Right atrium auricular region (tissue), 2 donors: Measurements from ENCODE around the gene SUSD6. TPM values are rescaled to one million over a fixed set of nuclear protein-coding genes. Genes with fewer than 3 reads are reported as not detected.
A peak's percentile ranks its signal among the peaks of the same experiment; 100 is the strongest.
"Not testable (repeated sequence)": the region's sequence is repeated elsewhere in the genome, so short reads cannot be mapped to it uniquely, and the experiment has no call there.

Source experiments
- DNase-seq: peaks from one replicate; pipeline ENCODE4 v3.0.0-alpha.2; 2019; ENCODE audit warnings: low spot score
- H3K27ac ChIP-seq, 2 donors: fragments of 200-600 bp; sonication (generic); 1 replicate in 1 of 2; 2 replicates in 1 of 2; pipeline ENCODE4 v1.5.1; 2016 to 2019
- H3K27me3 ChIP-seq, 2 donors: fragments of 200-600 bp; sonication (generic); one replicate each; pipeline versions ENCODE4 v1.5.1 to v1.6.0; 2017 to 2019
- H3K36me3 ChIP-seq: fragments of 200-600 bp; sonication (generic); one replicate; pipeline ENCODE4 v1.5.1; 2016
- H3K4me1 ChIP-seq, 2 donors: fragments of 200-600 bp; sonication (generic); one replicate each; pipeline versions ENCODE4 v1.5.1 to v1.6.0; 2017 to 2019
- H3K4me3 ChIP-seq, 2 donors: fragments of 200-600 bp; sonication (generic); 1 replicate in 1 of 2; 2 replicates in 1 of 2; pipeline ENCODE4 v1.5.1; 2017 to 2019; ENCODE audit warnings: mild to moderate bottlenecking in 1 of 2, moderate library complexity in 1 of 2
- H3K9me3 ChIP-seq, 2 donors: fragments of 200-600 bp; sonication (generic); one replicate each; pipeline ENCODE4 v1.5.1; 2019
- total RNA-seq, 2 donors: library from RNA; depleted of rRNA; stranded (reverse); fragments of >200 nt; gene quantifications; one replicate each; pipeline ENCODE4 v1.1.0, GENCODE V29; 2016
- TF ChIP-seq, protein P1 (sequence below), 2 donors: fragments of 200-600 bp; sonication (generic); IDR thresholded peaks; one replicate each; pipeline ENCODE4 v1.5.1; 2019; ENCODE audit warnings: antibody characterized with exemption in 2 of 2

SUSD6 gene
- total RNA-seq, 2 donors from 2014 or later, result 19.2 to 24.7 TPM

DNA sequence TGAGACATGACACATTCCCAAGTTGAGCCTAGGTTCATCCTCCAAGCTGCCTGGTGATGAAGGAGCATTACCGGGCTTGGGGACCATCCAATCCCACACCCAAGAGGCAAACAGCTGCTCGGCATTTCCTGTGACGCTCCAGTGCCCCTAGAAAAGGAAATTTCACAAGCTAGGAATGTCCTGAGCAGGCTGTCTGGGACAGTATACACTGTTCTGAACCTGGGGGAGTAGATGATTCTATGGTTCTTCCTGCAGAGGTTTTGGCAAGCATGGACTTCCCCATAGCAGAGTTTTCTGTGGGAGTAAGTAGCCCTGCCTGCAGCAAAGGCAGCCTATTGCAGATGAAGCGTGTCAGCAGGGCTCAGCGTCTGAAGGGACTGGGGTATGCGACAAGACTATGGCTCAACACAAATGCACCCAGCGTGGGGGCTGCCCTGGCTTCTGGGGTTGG is 108.1 kb downstream of the SUSD6 start:
- no peaks in the 10 kb centered on the region for H3K9me3 ChIP-seq
- H3K4me1 ChIP-seq, result peaks cover 0 to 46% of the 10 kb centered on the region in 2 donors
- H3K36me3 ChIP-seq, result no peaks in the 10 kb centered on the region
- H3K27ac ChIP-seq, result peak overlapping the region; percentile 47 to 53
- no peak overlapping the region for H3K4me3 ChIP-seq
- H3K27me3 ChIP-seq, result no peaks in the 10 kb centered on the region
- TF ChIP-seq, protein P1, sequence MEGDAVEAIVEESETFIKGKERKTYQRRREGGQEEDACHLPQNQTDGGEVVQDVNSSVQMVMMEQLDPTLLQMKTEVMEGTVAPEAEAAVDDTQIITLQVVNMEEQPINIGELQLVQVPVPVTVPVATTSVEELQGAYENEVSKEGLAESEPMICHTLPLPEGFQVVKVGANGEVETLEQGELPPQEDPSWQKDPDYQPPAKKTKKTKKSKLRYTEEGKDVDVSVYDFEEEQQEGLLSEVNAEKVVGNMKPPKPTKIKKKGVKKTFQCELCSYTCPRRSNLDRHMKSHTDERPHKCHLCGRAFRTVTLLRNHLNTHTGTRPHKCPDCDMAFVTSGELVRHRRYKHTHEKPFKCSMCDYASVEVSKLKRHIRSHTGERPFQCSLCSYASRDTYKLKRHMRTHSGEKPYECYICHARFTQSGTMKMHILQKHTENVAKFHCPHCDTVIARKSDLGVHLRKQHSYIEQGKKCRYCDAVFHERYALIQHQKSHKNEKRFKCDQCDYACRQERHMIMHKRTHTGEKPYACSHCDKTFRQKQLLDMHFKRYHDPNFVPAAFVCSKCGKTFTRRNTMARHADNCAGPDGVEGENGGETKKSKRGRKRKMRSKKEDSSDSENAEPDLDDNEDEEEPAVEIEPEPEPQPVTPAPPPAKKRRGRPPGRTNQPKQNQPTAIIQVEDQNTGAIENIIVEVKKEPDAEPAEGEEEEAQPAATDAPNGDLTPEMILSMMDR (IDR thresholded peaks at IDR 0.05), result no peak
- peak; percentile 86 for DNase-seq

DNA sequence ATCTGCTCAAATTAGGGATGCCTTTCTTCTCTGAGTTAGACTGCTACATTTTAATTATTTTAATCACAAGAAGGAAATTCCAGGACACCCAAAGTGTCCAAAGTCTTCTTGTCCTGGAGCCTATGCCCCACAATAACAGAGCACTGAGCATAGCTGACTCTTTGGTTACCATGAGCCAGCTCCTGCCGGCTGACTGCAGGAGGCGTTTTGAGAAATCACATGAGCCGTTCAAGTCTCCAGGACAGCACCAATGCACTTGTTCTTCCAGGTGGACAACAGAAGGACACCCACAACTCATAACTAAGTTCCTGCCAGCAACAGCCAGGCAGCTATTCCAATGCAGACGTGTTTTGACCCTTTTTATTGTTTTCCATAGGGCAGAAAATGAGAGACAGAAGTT is 109.5 kb downstream of the SUSD6 start:
- H3K27ac ChIP-seq, result no peak overlapping the region
- no peaks in the 10 kb centered on the region for H3K27me3 ChIP-seq
- no peak for DNase-seq
- no peak overlapping the region for H3K4me3 ChIP-seq
- no peaks in the 10 kb centered on the region for H3K36me3 ChIP-seq
- H3K9me3 ChIP-seq, result no peaks in the 10 kb centered on the region
- peaks cover 0 to 38% of the 10 kb centered on the region in 2 donors for H3K4me1 ChIP-seq
- TF ChIP-seq, protein P1 (IDR thresholded peaks at IDR 0.05), result no peak

DNA sequence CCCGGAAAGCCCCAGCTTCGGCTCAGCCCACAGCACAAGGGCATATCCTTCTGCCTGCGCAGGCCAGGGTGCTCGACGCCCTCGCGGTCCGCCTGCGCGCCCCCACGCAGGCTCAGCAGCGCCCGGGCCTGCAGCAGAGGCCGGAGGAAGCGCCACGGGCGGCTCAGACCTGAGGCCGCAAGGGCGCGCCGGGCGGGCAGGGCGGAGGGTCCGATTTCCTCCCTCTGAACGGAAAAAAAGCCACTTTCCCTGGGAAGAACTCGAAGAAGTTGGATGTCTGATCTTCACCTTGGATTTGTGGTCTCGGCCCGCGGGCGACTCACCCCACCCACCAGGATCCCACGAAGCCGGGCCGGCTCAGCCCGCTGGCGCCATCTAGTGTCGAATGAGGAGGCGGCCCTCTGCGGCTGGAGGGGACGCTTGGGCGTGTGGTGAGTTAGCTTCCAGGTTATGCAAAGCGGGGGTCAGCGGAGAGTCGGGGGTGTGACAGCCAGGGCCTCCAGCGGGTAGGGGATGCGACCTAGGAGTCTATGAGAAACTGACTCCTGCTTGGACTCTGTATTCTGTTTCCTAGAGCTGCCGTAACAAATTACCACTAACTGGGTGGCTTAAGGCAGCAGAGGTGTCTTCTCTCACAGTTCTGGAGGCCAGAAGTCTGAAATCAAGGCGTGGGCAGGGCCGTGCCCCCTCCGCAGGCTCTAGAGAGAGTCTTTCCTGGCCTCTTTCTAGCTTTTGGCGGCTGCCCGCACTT is 115.5 kb downstream of the SUSD6 start:
- Histone ChIP-seq H3K4me1 (peaks cover 0 to 14% of the 10 kb centered on the region in 2 donors), H3K9me3 (no peaks in the 10 kb centered on the region), H3K27me3 (no peaks in the 10 kb centered on the region), H3K36me3 (no peaks in the 10 kb centered on the region), H3K27ac (peak overlapping the region; percentile 31 to 69), H3K4me3 (peak overlapping the region; percentile 14 to 48)
- TF ChIP-seq, protein P1 (IDR thresholded peaks at IDR 0.05), result peak; percentile 93 to 99
- peak; percentile 88 for DNase-seq

DNA sequence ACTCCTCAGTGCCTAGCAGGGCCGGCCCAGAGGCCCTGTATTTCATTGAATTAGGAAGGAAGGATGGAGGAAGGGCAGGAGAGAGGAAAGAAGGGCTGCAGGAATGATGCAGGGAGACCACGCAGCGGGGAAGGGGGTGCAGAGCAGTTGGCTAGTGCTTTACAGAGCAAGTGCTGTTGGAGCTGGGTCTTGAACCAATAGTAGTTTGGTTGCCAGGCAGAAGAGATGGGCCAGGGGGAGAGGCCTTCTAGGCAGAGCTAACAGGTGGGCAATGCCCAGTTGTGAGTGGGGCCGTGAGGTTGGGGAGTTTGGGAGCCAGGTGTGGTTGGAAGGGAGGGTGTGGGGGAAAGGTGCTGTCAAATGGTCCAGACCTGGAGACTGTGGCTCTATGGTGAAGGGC is 116.5 kb downstream of the SUSD6 start:
- no peaks in the 10 kb centered on the region for H3K27me3 ChIP-seq
- no peaks in the 10 kb centered on the region for H3K9me3 ChIP-seq
- H3K4me3 ChIP-seq, result no peak overlapping the region
- TF ChIP-seq, protein P1 (IDR thresholded peaks at IDR 0.05), result no peak
- no peak for DNase-seq
- H3K36me3 ChIP-seq, result no peaks in the 10 kb centered on the region
- peak overlapping the region in 1 of 2 donors; percentile 39 for H3K27ac ChIP-seq
- peaks cover 0 to 14% of the 10 kb centered on the region in 2 donors for H3K4me1 ChIP-seq

DNA sequence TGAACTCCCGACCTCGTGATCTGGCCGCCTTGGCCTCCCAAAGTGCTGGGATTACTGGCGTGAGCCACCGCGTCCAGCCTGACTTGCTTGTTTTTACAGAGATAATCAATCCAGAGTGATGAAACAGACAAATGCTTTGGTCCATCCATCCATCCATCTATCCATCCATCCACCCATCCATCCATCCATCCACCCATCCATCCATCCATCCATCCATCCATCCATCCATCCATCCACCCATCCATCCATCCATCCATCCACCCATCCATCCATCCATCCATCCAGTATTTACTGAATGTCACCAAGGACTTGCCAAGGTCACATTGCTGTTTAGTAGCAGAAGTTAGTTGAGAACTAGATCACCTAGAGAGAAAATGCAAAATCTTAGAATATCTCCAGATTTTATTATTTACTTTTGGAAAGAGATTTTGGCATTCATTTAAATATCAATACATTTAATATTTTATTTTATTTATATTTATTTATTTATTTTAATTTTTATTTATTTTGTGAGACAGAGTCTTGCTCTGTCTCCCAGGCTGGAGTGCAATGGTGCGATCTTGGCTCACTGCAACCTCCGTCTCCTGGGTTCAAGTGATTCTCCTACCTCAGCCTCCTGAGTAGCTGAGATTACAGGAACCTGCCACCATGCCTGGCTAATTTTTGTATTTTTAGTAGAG is 120.7 kb downstream of the SUSD6 start:
- H3K4me1 ChIP-seq, H3K36me3 ChIP-seq, H3K9me3 ChIP-seq, DNase-seq, H3K4me3 ChIP-seq, H3K27me3 ChIP-seq, H3K27ac ChIP-seq: not testable (repeated sequence)

DNA sequence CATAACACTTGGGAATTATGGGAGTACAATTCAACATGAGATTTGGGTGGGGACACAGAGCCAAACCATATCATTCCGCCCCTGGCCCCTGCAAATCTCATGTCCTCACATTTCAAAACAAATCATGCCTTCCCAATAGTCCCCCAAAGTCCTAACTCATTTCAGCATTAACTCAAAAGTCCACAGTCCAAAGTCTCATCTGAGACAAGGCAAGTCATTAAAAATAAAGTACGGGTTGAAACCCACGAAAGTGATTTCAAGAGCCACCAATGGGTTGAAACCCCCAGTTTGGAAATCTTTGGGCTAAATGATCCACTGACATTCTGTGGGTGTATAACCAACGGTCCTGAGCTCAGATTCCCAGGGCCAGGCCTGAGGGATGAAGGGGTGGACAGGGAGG is 125.0 kb downstream of the SUSD6 start:
- not testable (repeated sequence) for DNase-seq, H3K27ac ChIP-seq, H3K36me3 ChIP-seq, H3K27me3 ChIP-seq, H3K4me1 ChIP-seq, H3K9me3 ChIP-seq, H3K4me3 ChIP-seq
